GM18907 (cell line): Measurements from ENCODE around the gene TJP2.
"Not testable (repeated sequence)": the region's sequence is repeated elsewhere in the genome, so short reads cannot be mapped to it uniquely, and the experiment has no call there.

Experiments used
- ATAC-seq: cut with Tn5 transposase; IDR thresholded peaks from one replicate; pipeline ENCODE4 v1.9.1; 2021; ENCODE audit warnings: mild to moderate bottlenecking, moderate library complexity; ENCODE audit not compliant: unreplicated experiment

Gene TJP2

DNA sequence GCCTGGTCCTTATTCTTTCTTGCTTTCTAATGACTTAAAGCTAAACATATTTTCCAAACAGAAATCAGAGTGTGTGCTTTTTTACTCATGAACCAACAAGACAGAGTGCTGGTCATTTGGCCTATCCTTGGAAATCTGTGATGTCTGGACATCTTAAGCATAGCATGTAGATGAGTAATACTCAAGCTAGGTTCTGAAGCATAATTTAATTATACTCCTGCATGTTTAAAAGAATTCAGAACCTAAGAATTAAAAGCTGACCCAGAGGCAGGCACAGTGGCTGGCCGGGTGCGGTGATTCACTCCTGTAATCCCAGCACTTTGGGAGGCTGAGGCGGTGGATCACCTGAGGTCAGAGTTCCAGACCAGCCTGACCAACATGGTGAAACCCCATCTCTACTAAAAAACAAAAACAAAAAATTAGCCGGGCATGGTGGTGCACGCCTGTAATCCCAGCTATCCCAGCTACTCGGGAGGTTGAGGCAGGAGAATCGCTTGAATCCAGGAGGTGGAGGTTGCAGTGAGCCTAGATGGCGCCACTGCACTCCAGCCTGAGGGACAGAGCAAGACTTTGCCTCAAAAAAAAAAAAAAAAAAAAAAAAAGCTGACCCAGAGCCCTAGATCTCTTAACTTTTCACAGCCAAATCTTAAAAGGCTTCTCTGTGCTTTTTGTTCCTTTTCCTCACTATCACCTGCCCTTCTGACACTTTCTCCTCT, 16.2 kb upstream of the TJP2 start:
- no peak for ATAC-seq

DNA sequence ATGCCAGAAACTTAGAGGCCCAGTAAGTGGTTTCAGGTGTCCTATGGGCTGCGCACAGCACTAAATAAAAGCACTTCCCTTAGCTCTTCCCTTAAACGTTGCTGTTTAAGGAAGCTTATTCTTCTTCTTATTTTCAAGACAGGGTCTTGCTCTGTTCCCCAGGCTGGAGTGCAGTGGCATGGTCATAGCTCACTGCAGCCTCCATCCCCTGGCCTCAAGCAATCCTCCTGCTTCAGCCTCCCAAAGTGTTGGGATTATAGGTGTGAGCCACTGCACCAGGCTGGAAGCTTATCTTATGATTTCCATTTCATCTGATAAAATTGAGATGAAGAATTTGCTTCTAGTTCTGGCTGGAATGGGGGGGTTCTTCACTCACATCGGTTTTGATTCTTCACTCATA, 15.6 kb upstream of the TJP2 start:
- ATAC-seq: no peak

DNA sequence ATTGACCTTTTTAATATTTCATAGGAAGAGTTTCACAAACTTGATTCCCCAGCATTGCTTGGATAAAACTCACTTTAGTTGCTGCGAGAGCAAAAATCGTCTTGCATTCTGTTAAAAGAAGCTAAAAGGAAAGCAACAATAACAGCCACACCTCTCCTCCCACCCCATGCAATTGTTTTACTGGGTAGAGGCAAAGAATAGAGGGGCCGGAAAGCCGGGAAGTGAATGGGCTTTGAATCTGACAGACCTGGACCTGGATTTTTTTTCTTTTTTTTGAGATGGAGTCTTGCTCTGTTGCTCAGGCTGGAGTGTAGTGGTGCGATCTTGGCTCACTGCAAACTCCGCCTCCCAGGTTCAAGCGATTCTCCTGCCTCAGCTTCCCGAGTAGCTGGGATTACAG, 9.5 kb upstream of the TJP2 start:
- ATAC-seq: not testable (repeated sequence)

DNA sequence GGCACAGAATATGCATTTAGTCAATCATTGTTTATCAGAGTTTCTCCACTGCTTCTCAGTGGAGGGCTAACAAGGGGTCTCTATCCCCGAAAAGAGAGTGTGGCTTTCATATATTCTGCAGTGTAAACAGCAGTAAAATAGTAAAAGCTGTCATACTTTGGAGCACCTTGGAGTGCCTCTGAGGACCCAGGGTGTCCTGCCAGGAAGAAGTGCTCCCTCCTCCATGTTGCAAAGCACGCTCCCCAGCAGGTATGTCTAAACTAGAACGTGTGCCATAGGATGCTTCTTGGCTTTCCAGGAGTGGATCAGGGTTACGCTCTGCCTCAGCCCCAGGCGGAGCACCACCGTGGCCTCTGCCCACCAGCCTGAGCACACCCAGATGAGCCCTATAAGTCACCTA, 8.5 kb upstream of the TJP2 start:
- ATAC-seq: no peak

DNA sequence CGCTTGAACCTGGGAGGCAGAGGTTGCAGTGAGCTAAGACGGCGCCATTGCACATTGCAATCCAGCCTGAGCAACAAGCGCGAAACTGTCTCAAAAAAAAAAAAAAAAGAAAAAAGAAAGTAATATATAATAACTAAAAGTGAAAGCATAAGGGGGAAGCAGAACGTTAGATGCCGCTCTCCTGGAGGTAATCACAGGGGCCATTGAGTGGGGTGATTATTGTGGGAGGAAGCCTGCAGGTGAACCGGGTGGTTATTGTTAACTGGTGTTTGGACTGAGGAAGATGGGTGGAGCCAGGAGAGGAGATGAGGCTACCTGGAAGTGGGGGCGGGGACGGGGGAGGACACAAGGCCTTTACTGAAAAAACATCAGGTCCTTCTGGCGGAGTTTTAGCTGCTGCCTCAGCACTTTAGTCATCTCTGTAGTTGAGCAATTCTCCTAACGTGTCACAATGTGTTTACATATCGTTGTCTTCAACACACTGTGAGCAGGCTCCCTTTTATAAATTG, 5.3 kb upstream of the TJP2 start:
- no peak for ATAC-seq

DNA sequence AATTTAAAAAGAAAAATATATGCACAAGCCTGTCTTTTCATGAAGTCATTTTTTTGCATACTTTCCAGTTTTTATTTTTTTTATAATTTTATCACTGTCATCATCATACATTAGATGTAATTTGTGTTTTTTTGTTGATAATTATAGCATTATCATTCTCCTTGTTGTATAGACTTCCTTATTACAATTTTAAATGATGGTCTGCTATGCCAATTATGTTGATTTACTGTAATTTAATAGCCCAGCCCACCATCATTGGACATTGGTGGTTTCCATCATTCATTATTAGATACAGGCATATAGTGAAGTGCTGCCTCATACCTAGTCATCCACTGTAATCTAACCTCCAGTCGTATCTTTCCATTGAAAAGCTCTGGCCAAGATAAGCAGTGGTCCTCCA, 3.8 kb upstream of the TJP2 start:
- no peak for ATAC-seq

DNA sequence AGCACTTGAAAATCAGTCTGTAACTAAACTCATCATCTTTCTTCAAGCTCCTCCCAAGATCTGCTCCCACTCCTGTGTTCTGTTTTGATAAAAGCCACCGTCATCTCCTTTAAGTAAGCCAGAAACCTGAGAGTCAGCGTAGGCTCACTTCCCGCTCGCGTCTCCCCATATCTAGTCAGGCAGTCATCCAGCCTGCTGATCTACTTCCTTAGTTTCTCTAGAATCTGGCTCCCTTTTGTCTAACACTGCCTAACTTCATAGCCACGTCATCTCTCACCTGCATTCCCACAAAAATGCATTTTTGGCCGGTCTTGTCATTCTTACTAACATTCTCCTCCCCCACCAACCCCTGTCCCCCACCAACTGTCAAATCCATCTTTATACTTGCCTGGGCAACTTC, 3.0 kb upstream of the TJP2 start:
- no peak for ATAC-seq

DNA sequence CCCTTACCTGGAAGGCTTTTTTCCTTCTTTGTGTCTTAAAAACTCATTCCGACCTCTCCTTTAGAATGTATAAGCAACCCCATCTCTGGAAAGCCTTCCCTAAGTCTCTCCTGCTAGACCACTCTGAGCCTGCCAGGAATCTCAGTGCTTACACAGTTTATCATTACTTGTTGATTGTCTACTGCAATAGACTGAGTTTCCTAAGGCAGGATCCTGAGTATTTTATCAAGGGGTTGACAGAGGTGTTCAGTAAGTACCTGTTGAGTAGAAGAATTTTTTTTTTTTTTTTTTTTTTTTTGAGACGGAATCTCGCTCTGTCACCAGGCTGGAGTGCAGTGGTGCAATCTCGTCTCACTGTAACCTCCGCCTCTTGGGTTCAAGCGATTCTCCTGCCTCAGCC, 2.6 kb upstream of the TJP2 start:
- ATAC-seq: no peak

DNA sequence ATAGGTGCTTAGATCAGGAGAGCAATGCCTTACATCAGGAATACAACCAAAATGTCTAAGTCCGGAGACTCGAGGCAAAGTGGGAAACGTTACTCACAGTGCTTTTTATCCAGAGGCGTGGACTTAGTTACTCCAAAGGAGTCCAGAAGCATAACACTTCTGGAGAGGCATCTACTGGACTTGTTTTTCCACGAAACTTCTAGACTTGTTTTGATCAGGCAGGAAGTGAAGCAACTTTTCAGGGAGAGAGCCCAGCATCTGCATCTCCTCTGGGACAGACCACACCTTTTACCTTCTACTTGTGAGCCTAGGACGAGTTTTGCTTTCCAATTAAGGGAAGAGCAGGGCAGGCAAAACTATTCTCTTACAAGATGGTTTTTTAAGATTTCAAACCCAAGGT, 1.2 kb upstream of the TJP2 start:
- ATAC-seq: no peak

DNA sequence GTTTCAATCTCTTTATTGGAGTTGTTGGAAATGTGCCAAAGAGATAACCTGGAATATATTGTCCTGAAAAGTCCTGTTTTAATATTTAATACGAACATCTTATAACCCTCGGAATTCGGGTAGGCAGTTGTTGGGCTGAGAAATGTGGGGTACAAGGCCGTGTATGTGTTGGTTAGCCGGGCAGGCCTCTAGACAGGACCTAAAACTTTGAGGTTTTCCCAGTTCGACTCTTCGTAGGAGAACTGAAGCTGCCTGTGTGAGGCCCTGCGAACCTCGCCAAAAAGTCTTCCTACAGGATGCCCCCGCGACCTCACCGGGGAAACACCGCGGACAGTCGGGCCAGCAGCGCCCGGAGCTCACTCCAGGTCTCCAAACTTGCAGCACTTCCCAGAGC, 583 bp upstream of the TJP2 start:
- ATAC-seq: no peak

DNA sequence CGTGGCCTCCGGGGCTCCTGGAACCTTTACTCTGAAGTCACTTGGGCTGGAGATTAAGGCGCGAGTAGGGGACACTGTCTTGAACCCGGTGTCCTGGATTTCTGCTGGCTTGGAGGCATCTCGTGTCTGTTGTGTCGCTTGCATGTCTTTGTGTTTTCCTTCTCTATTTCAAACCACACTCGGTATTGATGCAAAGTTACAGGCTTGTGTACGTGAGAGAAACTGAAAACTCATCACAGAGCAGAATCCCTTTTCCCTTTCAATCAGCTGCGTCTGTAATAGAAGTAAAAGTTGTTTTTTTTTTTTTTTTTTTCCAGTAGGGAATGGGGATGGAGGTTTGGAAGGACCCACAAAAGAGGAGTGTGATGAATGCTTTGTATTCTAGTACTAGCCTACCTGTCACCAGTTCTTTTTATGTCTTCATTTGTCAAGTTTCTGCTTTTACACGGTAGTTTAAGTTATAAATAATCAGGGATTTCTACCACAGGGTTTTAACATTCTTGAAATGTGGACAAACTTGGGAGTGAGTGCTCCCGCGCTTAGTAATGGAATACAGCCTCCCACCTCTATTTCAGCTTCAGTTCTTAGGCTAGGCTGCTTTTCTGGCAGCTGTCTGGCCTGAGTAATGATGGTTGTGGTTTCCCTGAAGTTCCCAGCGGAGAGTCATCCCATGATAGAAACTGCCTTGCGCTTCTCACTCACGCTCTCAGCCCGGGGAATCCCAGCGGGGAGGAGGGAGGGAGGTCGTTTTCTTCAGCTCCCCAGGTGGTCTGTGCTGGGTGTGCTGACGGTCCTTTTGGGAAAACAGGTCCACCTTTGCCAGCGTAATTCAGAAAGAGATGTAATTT, 763 bp downstream of the TJP2 start:
- peak; percentile 61 for ATAC-seq

DNA sequence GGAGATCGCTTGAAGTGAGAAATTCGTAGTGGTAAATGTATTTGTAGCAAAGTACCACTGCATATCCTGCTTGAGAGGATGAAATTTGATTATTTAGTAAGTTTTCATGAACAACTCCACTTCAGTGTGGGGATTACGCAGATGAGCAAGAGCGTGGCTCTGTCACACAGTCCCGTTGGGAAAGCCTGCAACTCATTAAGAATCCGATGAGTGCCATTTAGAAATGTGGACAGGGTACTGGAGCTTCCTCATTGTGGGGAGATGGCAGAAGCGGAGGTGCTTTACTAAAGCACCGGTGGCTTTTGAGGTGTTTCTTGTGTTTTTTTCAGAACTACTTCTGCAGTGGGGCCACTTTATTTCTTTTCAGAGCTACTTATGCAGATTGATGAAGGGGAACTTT, 1.4 kb downstream of the TJP2 start:
- peak; percentile 29 for ATAC-seq

DNA sequence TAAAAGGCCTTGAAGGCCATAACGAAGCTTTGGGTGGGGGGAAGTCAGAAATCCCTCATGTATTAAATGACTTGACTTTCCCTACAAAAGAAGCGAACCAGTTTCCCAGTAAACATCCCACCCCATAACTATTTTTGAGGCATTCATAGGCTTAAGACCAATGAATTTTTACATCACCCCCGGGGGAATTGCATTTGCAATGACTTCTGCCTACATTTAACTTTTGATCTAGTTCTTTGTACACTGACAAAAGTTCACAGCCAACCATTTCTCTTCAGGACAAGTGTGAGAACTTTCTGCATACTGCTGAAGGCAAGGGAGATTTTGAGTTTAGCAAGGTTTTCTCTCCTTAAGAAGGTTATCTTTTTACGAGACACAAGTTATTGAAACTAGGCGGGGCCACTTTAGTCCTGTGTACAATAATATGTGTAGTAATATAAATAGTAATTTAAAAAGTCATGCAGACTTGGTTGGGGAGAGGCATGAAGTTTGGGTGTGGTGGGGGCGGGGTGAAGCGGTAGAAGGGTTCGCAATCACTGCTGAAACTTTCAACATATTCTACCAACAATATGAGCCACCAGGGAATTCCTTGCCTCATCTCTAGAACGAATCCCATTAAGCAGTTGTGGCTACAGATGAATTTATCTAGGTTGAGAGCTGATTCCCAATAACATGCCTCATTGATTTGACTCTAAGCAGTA, 2.5 kb downstream of the TJP2 start:
- ATAC-seq: no peak

DNA sequence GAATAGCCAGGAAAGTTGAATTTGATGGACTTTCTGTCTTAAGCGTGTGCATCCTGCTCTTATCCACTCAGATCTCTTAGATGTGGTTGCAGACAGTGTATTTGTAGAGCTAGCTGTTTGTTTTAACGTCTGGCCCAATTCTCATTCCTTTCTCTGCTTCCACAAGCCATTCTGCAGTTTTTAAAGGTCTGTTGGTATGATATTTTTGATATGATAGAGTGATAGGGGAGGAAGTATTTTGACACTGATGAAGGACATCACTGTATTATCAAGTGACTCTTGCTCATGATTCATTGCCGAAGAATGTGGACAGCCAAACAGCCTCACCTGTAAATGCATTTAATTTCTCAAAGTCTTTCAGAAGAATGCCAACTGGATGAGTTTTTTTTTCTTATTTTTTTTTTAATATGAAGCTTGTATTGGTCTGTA, 4.5 kb downstream of the TJP2 start:
- no peak for ATAC-seq

DNA sequence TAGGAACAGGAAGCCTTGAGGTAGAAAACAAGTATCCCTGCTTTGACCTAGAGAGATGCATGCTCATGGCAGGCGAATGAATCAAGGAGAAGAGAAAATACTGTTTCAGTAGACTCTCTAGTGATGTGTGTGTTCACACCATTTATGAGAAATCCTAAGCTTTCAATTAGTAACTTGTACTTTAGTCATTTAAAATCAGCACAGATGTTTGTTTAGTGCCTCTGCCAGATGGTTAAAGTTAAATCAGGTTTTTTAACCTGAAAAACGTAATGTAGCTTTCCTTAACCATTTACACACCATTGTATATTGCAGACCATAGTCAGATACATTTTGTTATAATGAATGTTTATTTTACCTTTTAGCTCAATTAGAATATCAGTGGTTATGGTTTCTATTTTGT, 5.0 kb downstream of the TJP2 start:
- ATAC-seq: no peak

DNA sequence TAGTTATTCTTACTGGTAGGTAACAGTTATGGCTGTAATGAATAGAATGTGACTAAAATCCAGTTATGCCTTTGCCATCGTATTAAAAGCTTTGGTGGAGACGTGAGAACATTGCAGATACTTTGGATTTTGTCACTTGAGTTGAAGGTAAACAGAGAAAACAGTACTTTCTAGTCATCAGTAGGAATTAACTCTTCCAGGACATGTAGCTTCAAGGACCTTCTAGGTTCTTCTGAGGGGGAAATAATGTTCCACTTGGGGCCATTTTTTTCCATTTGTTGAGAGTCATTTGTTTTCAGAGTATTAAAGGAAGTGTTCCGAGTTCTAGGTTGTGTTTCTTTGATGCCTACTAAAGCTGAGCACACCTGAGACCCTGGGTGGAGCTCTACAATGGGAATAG, 6.1 kb downstream of the TJP2 start:
- no peak for ATAC-seq

DNA sequence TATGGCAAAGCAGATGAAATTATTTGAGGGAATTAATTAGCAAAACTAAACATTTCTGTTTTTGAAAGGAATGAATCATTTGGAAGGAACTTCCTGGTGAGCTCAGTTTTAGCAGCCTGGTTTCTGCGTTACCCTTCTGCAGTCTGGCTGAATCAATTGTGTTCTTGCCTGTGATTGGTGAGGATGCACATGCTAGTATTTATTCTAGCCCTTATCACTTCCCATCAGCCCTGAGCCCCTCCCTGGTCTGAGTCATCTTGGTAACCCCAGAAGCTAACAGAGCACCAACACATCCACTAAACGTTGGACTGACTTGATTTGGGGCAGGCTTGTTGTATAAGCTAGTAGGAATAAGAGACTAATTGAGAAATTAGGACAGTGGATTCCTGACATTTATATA, 6.6 kb downstream of the TJP2 start:
- peak; percentile 47 for ATAC-seq

DNA sequence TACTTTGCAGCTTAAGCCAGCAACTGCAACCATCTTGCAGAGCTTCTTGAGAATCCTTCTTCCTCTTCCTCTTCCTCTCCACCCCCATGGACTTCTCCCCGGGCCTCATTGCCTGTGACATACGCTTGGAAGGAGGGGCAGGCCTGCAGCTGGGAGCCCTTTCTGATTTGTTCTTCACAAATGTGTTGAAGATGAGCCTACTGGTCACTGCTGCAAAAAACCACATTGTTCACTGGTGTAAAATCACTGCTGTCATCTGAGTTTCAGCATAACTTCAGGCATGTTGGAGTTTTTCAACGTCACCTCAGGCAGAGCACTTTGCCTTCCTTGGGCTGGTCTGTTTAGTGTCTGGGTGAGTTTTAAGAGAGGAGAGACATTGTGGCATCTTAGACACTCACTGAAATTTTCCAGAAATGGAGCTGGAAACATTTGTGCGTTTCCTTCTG, 7.9 kb downstream of the TJP2 start:
- ATAC-seq: no peak

DNA sequence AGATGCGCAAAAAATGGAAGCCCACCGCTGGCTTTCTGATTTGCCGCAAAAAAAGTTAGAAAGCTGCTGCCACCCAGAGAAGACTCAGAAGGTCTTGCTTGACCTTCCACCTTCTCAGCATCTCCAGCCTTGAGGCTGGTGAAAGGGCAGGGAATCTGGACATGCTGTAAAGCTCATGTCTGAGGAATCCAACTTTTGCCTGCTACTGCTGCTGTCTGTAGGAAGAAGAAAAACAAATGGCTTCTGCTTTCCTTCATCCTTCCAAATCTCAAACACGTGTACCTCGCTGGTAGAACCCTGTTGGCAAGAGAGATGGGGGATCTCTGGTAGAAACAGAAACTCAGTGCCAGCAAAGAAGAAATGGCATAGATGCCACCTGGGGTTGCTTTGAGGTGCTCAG, 10.2 kb downstream of the TJP2 start:
- no peak for ATAC-seq

DNA sequence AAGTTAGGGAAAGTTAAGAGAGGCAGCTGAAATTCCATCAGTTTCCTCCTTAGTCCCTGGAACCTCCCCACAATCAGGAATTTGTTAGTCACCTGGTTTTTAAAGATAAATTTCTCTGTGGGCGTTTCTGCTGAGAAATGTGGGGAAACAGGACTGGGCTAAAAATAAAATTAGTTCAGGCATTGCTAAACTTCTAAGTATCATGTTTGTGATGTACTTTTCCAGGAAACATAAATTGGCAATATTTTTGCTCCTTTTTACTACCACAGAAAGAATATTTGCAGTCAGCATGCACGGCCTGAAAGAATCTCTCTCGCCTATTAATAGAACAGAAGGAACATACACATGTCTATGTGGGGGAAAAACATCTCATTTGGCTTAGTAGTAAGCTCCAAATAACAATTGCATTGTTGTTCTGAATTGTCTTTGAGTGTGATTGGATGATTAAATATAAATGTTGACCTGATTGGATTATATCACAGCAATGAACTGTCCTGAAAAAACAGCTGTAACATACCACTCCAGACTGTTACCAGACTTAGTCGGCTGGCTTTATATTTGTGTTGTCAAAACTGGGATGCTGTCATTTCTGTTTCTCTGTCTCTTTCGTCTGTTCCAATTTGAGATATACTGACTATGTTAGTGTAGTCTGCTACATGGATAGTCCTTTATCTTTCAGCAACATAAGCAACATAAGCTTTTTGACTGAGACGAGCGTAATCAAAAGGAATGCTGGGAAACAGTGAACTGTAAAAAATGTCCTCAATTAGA, 12.9 kb downstream of the TJP2 start:
- no peak for ATAC-seq

DNA sequence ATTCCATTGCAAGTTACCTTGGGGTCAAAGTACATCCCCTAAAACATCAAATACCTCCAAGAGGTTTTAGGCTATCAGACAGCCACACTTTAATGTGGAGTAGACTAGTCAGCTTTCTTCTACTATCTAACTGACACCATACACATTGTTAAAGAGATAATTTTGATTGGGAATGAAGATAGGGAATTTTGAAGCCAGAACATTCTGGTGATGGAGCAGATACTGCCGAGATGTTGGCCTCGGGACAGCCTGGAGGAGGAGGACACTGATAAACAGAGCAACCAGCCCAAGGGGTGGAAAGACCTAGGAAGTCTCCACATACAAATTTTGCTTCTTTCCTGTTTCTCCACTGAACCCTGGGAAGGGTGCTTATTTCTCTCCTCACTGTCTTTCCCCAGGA, 14.9 kb downstream of the TJP2 start:
- ATAC-seq: no peak
